ENCODE data around the gene NCAPD3.
A peak's percentile ranks its signal among the peaks of the same experiment; 100 is the strongest.

The NCAPD3 gene

GRCh38 chr11:134252346-134253187 is 28.8 kb upstream of the NCAPD3 start:
- H3K27me3 ChIP-seq (ENCODE audit: control insufficient read depth, insufficient read depth, low read length) = no peaks in the 10 kb centered on the region
- no peak for TF ChIP-seq CTCF (IDR thresholded peaks at IDR 0.05)
- H3K4me3 ChIP-seq (ENCODE audit: low read depth, low read length) = peak overlapping the region; percentile 84
- no peaks in the 10 kb centered on the region for H3K36me3 ChIP-seq (ENCODE audit: control insufficient read depth, insufficient read depth, low read length)
- H3K79me2 ChIP-seq = no peaks in the 10 kb centered on the region
- H2AFZ ChIP-seq = peak overlapping the region; percentile 82
- H3K4me1 ChIP-seq = peaks cover 6% of the 10 kb centered on the region
- H3K4me2 ChIP-seq (ENCODE audit: low read length) = peak overlapping the region; percentile 57
- H3K27ac ChIP-seq = peak overlapping the region; percentile 47
- H3K9ac ChIP-seq = no peak overlapping the region
- no peaks in the 10 kb centered on the region for H3K9me3 ChIP-seq (ENCODE audit: control insufficient read depth, low read length)

GRCh38 chr11:134250675-134251074 is 26.9 kb upstream of the NCAPD3 start:
- no peak for TF ChIP-seq CTCF (IDR thresholded peaks at IDR 0.05)
- Histone ChIP-seq H3K27ac (no peak overlapping the region), H3K9ac (no peak overlapping the region)

GRCh38 chr11:134250246-134250645 is 26.5 kb upstream of the NCAPD3 start:
- Histone ChIP-seq H3K9me3 (ENCODE audit: control insufficient read depth, low read length) (no peaks in the 10 kb centered on the region), H3K36me3 (ENCODE audit: control insufficient read depth, insufficient read depth, low read length) (no peaks in the 10 kb centered on the region), H3K4me1 (peaks cover 6% of the 10 kb centered on the region), H3K79me2 (no peaks in the 10 kb centered on the region), H3K9ac (no peak overlapping the region), H3K4me3 (ENCODE audit: low read depth, low read length) (no peak overlapping the region), H3K27me3 (ENCODE audit: control insufficient read depth, insufficient read depth, low read length) (no peaks in the 10 kb centered on the region), H3K27ac (no peak overlapping the region), H3K4me2 (ENCODE audit: low read length) (no peak overlapping the region), H2AFZ (no peak overlapping the region)
- TF ChIP-seq CTCF (IDR thresholded peaks at IDR 0.05) = no peak

More at GRCh38 chr11:134250675-134251074, 26.9 kb upstream of the NCAPD3 start:
- H3K27me3 ChIP-seq (ENCODE audit: control insufficient read depth, insufficient read depth, low read length) = no peaks in the 10 kb centered on the region
- H3K4me3 ChIP-seq (ENCODE audit: low read depth, low read length) = no peak overlapping the region
- peaks cover 6% of the 10 kb centered on the region for H3K4me1 ChIP-seq
- no peaks in the 10 kb centered on the region for H3K9me3 ChIP-seq (ENCODE audit: control insufficient read depth, low read length)
- H3K4me2 ChIP-seq (ENCODE audit: low read length) = no peak overlapping the region
- H2AFZ ChIP-seq = no peak overlapping the region
- no peaks in the 10 kb centered on the region for H3K36me3 ChIP-seq (ENCODE audit: control insufficient read depth, insufficient read depth, low read length)
- no peaks in the 10 kb centered on the region for H3K79me2 ChIP-seq

GRCh38 chr11:134248910-134249480 is 25.2 kb upstream of the NCAPD3 start:
- Histone ChIP-seq H3K4me1 (peaks cover 6% of the 10 kb centered on the region), H3K9ac (no peak overlapping the region), H3K27me3 (ENCODE audit: control insufficient read depth, insufficient read depth, low read length) (no peaks in the 10 kb centered on the region), H3K4me2 (ENCODE audit: low read length) (no peak overlapping the region), H3K79me2 (no peaks in the 10 kb centered on the region), H3K9me3 (ENCODE audit: control insufficient read depth, low read length) (no peaks in the 10 kb centered on the region), H3K36me3 (ENCODE audit: control insufficient read depth, insufficient read depth, low read length) (no peaks in the 10 kb centered on the region), H2AFZ (no peak overlapping the region), H3K27ac (no peak overlapping the region), H3K4me3 (ENCODE audit: low read depth, low read length) (no peak overlapping the region)
- TF ChIP-seq CTCF (IDR thresholded peaks at IDR 0.05) = no peak
